ENCODE results near the gene NEK8.
A peak's percentile ranks its signal among the peaks of the same experiment; 100 is the strongest.

NEK8 gene

GRCh38 chr17:28745786-28746411 is 17.3 kb downstream of the NEK8 start:
- DNase-seq: no peak

- no peak for DNase-seq
Observed at GRCh38 chr17:28746611-28747050, 18.0 kb downstream of the NEK8 start.

GRCh38 chr17:28747051-28747691 is 18.6 kb downstream of the NEK8 start:
- DNase-seq: no peak

GRCh38 chr17:28747801-28748750 is 19.5 kb downstream of the NEK8 start:
- no peak for DNase-seq

- DNase-seq: no peak
Observed at GRCh38 chr17:28748852-28749515, 20.4 kb downstream of the NEK8 start.

- no peak for DNase-seq
Observed at GRCh38 chr17:28749516-28750177, 21.1 kb downstream of the NEK8 start.

- peak; percentile 96 for DNase-seq
Observed at GRCh38 chr17:28750178-28751047, 21.8 kb downstream of the NEK8 start.

- DNase-seq: no peak
Observed at GRCh38 chr17:28751600-28752366, 23.2 kb downstream of the NEK8 start.

GRCh38 chr17:28755486-28755885 is 26.9 kb downstream of the NEK8 start:
- no peak for DNase-seq

- no peak for DNase-seq
Observed at GRCh38 chr17:28756049-28756804, 27.6 kb downstream of the NEK8 start.

- DNase-seq: no peak
Observed at GRCh38 chr17:28758411-28759121, 30.0 kb downstream of the NEK8 start.

GRCh38 chr17:28759256-28759865 is 30.8 kb downstream of the NEK8 start:
- no peak for DNase-seq

- peak; percentile 78 for DNase-seq
Observed at GRCh38 chr17:28760601-28761562, 32.3 kb downstream of the NEK8 start.

- DNase-seq: no peak
Observed at GRCh38 chr17:28763137-28763799, 34.7 kb downstream of the NEK8 start.

GRCh38 chr17:28763804-28764266 is 35.2 kb downstream of the NEK8 start:
- DNase-seq: peak; percentile 93

GRCh38 chr17:28765038-28765437 is 36.5 kb downstream of the NEK8 start:
- no peak for DNase-seq

- no peak for DNase-seq
Observed at GRCh38 chr17:28773736-28774135, 45.1 kb downstream of the NEK8 start.

All from hematopoietic multipotent progenitor cell treated with erythropoietin and hydrocortisone succinate and interleukin-3 and kit ligand, for 4 days (in vitro differentiated cells).